ENCODE data around the gene C1S.
"Not testable (repeated sequence)": the region's sequence is repeated elsewhere in the genome, so short reads cannot be mapped to it uniquely, and the experiment has no call there.

The C1S gene

GRCh38 chr12:7047306-7047705 lies 13.2 kb upstream of the C1S start:
- DNase-seq, result no peak

- not testable (repeated sequence) for DNase-seq
Observed at GRCh38 chr12:7049445-7049951, 11.0 kb upstream of the C1S start.

- DNase-seq, result not testable (repeated sequence)
Observed at GRCh38 chr12:7049973-7050372, 10.5 kb upstream of the C1S start.

- DNase-seq, result no peak
Observed at GRCh38 chr12:7054925-7055324, 5.6 kb upstream of the C1S start.

GRCh38 chr12:7055736-7056135 lies 4.8 kb upstream of the C1S start:
- not testable (repeated sequence) for DNase-seq

- DNase-seq, result no peak
Observed at GRCh38 chr12:7058163-7058845, 2.2 kb upstream of the C1S start.

- DNase-seq, result no peak
Observed at GRCh38 chr12:7058850-7059395, 1.6 kb upstream of the C1S start.

- DNase-seq, result no peak
Observed at GRCh38 chr12:7059780-7060179, 738 bp upstream of the C1S start.

- DNase-seq, result no peak
Observed at GRCh38 chr12:7061138-7061537, 620 bp downstream of the C1S start.

- no peak for DNase-seq
Observed at GRCh38 chr12:7061596-7061995, 1.1 kb downstream of the C1S start.

GRCh38 chr12:7064516-7064915 lies 4.0 kb downstream of the C1S start:
- no peak for DNase-seq

GRCh38 chr12:7065073-7065623 lies 4.6 kb downstream of the C1S start:
- DNase-seq, result no peak

- DNase-seq, result no peak
Observed at GRCh38 chr12:7066596-7066995, 6.1 kb downstream of the C1S start.

GRCh38 chr12:7067096-7067495 lies 6.6 kb downstream of the C1S start:
- DNase-seq, result no peak

- DNase-seq, result no peak
Observed at GRCh38 chr12:7068240-7068993, 7.9 kb downstream of the C1S start.

- no peak for DNase-seq
Observed at GRCh38 chr12:7068994-7069346, 8.5 kb downstream of the C1S start.

- DNase-seq, result no peak
Observed at GRCh38 chr12:7069386-7069785, 8.9 kb downstream of the C1S start.

- DNase-seq, result no peak
Observed at GRCh38 chr12:7072035-7072434, 11.5 kb downstream of the C1S start.

- no peak for DNase-seq
Observed at GRCh38 chr12:7072554-7072953, 12.0 kb downstream of the C1S start.

GRCh38 chr12:7073946-7074345 lies 13.4 kb downstream of the C1S start:
- DNase-seq, result no peak

- no peak for DNase-seq
Observed at GRCh38 chr12:7075518-7075917, 15.0 kb downstream of the C1S start.

GRCh38 chr12:7075939-7076338 lies 15.4 kb downstream of the C1S start:
- no peak for DNase-seq

- DNase-seq, result no peak
Observed at GRCh38 chr12:7076493-7076892, 16.0 kb downstream of the C1S start.

- no peak for DNase-seq
Observed at GRCh38 chr12:7078163-7078562, 17.6 kb downstream of the C1S start.
